ENCODE data around the gene PNPLA2.

The PNPLA2 gene

GRCh38 chr11:810040-810567 lies 8.6 kb upstream of the PNPLA2 start:
- TF ChIP-seq, protein P1, sequence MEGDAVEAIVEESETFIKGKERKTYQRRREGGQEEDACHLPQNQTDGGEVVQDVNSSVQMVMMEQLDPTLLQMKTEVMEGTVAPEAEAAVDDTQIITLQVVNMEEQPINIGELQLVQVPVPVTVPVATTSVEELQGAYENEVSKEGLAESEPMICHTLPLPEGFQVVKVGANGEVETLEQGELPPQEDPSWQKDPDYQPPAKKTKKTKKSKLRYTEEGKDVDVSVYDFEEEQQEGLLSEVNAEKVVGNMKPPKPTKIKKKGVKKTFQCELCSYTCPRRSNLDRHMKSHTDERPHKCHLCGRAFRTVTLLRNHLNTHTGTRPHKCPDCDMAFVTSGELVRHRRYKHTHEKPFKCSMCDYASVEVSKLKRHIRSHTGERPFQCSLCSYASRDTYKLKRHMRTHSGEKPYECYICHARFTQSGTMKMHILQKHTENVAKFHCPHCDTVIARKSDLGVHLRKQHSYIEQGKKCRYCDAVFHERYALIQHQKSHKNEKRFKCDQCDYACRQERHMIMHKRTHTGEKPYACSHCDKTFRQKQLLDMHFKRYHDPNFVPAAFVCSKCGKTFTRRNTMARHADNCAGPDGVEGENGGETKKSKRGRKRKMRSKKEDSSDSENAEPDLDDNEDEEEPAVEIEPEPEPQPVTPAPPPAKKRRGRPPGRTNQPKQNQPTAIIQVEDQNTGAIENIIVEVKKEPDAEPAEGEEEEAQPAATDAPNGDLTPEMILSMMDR (IDR thresholded peaks at IDR 0.05; ENCODE audit: low read depth, low read length) = no peak
- peak overlapping the region; percentile 98 for H3K4me3 ChIP-seq (ENCODE audit: low read depth, low read length)

GRCh38 chr11:811446-812245 lies 7.1 kb upstream of the PNPLA2 start:
- peak overlapping the region; percentile 98 for H3K4me3 ChIP-seq (ENCODE audit: low read depth, low read length)
- TF ChIP-seq, protein P1 (IDR thresholded peaks at IDR 0.05; ENCODE audit: low read depth, low read length) = no peak

DNA sequence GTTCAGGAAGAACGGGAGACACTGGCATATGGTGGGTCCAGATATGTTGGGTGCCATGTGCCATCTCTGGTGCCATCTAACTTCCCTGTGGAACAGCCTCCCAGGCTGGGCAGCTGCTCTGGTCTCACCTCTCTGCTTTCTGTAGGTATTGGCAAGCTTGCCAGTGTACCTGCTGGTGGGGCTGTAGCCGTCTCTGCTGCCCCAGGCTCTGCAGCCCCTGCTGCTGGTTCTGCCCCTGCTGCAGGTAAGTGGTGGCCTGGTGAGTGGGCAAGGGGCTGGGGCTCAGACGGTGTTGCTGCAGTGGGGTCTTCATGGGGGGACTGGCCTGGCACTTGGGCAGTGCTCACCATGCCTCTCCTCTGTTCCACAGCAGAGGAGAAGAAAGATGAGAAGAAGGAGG lies 6.3 kb upstream of the PNPLA2 start:
- TF ChIP-seq, protein P1 (IDR thresholded peaks at IDR 0.05; ENCODE audit: low read depth, low read length) = no peak
- no peak overlapping the region for H3K4me3 ChIP-seq (ENCODE audit: low read depth, low read length)

- H3K4me3 ChIP-seq (ENCODE audit: low read depth, low read length) = no peak overlapping the region
- TF ChIP-seq, protein P1 (IDR thresholded peaks at IDR 0.05; ENCODE audit: low read depth, low read length) = no peak
Observed at GRCh38 chr11:813072-813455, 5.7 kb upstream of the PNPLA2 start.

DNA sequence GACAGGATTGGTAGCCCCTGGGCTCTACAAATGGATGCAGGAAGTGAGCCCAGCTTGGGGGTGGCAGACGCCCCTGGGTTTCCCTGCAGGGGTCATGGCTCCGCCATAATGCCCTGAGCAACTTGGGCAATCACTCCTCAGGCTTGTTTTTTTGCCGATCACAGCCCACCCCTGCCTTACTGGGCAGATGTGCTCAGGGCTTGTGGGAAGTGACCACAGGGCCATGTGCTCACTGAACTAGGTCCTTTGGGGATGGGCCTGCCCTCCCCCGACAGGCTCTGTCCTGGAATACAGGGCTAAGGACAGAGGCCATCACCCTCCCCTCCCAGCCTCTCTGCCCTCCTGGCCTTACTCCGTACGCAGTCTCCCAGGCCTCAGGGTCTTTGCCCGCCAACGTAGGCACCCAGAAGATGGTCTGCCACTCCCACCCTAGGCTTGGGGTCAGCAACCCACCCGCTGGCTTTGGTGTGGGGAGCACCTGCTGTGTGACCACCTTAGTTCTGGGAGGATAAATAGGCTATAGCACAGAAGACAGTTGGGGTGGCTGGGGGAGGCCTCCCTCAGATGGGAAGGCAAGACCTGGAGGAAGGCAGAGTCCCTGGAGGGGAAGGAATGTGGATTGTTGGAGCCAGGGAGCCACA lies 5.1 kb upstream of the PNPLA2 start:
- no peak overlapping the region for H3K4me3 ChIP-seq (ENCODE audit: low read depth, low read length)
- TF ChIP-seq, protein P1 (IDR thresholded peaks at IDR 0.05; ENCODE audit: low read depth, low read length) = no peak

DNA sequence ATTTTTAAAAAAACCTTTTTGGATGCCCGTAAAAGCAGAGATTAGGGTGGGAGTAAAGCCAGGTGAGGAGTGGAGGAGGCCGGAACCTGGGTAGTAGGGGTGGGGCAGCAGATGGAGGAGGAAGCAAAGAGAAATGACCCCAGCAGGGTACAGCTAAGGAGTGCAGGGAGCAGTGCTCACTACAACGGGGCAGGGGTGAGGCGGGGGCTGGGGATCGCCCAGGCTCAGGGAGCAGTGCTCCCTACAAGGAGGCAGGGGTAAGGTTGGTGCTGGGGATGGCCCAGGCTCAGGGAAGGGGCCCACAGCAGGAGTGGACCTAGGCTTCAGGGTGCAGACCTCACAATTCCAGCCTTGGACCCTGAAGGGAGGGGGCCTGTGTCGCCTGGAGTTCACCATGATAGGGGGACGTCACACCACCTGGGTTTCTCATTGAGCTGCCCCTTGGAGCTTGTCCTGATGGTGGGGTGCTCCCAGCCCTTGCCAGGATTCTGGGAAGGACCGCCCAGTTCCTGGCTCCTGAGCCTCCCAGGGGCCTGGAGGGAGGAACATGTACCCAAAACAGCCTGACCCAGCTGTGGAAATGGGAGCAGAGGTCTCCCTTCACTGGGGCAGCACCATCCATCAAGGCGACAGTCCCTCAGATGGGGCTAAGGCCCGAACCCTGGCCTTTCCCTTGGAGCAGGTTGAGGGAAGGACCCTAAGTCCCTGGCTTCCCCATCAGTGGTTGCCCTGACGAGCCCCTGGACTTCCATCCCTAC lies 2.9 kb upstream of the PNPLA2 start:
- TF ChIP-seq, protein P1 (IDR thresholded peaks at IDR 0.05; ENCODE audit: low read depth, low read length) = no peak
- H3K4me3 ChIP-seq (ENCODE audit: low read depth, low read length) = no peak overlapping the region
